Spinal cord (tissue), 10 donors: ENCODE measurements around the gene TBL1Y. TPM values are rescaled to one million over a fixed set of nuclear protein-coding genes. Genes with fewer than 3 reads are reported as not detected.
A peak's percentile ranks its signal among the peaks of the same experiment; 100 is the strongest.

ENCODE experiments used
- DNase-seq, 6 donors: peaks; one replicate each; pipeline versions ENCODE4 v3.0.0 to v3.0.0-alpha.2; 2013 to 2015; ENCODE audit warnings: low spot score in 6 of 6, low read depth in 4 of 6
- H3K27ac ChIP-seq: one replicate; pipeline ENCODE4 v1.5.1; 2013; ENCODE audit warnings: low read depth, low read length, control low read depth
- H3K27me3 ChIP-seq: one replicate; pipeline ENCODE4 v1.6.1; 2013; ENCODE audit warnings: low read length; ENCODE audit not compliant: control insufficient read depth, insufficient read depth
- H3K36me3 ChIP-seq: one replicate; pipeline ENCODE4 v1.6.1; 2013; ENCODE audit warnings: low read length; ENCODE audit not compliant: control insufficient read depth, insufficient read depth
- H3K4me1 ChIP-seq: one replicate; pipeline ENCODE4 v1.6.1; 2013; ENCODE audit warnings: low read length; ENCODE audit not compliant: control insufficient read depth, insufficient read depth
- H3K4me3 ChIP-seq: one replicate; pipeline ENCODE4 v1.5.1; 2013; ENCODE audit warnings: low read depth, low read length, control low read depth
- H3K9me3 ChIP-seq: one replicate; pipeline ENCODE4 v1.6.1; 2013; ENCODE audit warnings: low read length; ENCODE audit not compliant: control insufficient read depth, insufficient read depth
- whole genome bisulfite sequencing: methylation state at CpG from one replicate; pipeline ENCODE4 v1.1.5; 2013; ENCODE audit warnings: missing lambda C conversion rate; ENCODE audit not compliant: insufficient coverage; 5-methylcytosine and 5-hydroxymethylcytosine counted together
- polyA plus RNA-seq, 2 donors: library from polyadenylated mRNA; unstranded; fragments of 120-200 nt; gene quantifications; one replicate each; pipeline ENCODE4 v1.2.1, GENCODE V29; 2013; ENCODE audit not compliant: insufficient read length in 2 of 2
- total RNA-seq, 2 donors: library from RNA; depleted of rRNA in 1 of 2; stranded (reverse); fragments of 120-200 nt in 1 of 2; fragments of >200 nt in 1 of 2; gene quantifications; one replicate each; pipeline versions ENCODE4 v1.2.3 to v1.2.4, GENCODE V29; 2013 to 2014
- donor health status: healthy.

The TBL1Y gene
- total and polyA plus RNA-seq, 4 donors, result 0.38 to 1.2 TPM; not detected in 2

DNA sequence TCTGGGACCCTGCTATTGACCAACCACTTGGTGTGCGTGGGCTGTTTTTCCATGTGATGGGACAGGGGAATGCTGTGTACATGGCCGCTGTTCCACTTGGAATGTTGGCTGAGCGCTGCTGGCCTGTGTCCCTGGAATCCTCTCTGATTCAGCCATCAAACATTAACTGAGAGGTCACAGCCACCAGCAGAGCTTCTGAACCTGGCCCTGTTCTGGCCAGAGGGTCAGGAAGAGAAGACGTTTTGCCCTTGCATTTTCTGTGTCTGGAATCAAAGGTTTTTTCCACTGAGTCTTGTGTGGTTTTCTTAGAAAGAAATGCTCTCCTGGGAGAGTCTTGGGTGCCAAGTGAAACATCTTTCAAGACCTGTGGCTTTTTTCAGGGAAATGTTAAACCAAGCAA, 85.5 kb downstream of the TBL1Y start:
- Histone ChIP-seq H3K4me1 (no peaks in the 10 kb centered on the region), H3K27me3 (no peaks in the 10 kb centered on the region), H3K4me3 (no peak overlapping the region), H3K9me3 (no peaks in the 10 kb centered on the region), H3K27ac (no peak overlapping the region), H3K36me3 (no peaks in the 10 kb centered on the region)
- no CpG with 5 or more reads among the region's 4 CpGs for WGBS
- DNase-seq, result no peak

DNA sequence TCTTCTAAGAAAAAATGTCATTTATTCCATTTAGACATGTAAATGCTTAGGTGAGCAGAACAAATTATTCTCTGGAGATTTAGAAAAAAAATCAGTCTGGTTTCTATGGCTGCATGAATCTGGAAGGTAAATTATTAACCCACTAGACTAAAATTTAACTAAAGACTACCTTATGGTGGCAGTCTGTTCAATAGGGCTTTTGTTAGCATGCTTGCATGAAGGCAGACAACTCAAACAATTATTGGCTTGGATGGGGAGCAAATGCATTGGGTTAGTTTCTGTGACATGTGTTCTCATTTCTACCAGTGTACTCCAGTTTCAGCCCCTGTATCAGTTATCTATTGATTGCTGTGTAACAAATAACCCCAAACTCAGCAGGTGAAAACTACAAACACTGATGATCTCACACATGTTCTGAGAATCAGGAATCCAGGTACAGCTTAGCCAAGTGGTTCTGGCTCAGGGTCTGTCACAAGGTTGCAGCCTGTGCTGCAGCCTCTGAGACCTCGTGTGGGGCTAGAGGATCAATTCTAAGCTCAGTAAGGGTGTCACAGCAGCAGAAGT, 87.1 kb downstream of the TBL1Y start:
- no peak for DNase-seq
- Histone ChIP-seq H3K36me3 (no peaks in the 10 kb centered on the region), H3K27me3 (no peaks in the 10 kb centered on the region), H3K4me1 (no peaks in the 10 kb centered on the region), H3K4me3 (no peak overlapping the region), H3K9me3 (no peaks in the 10 kb centered on the region), H3K27ac (no peak overlapping the region)
- no CpG with 5 or more reads among the region's 1 CpG for WGBS

GRCh38 chrY:6999905-7000304, 89.4 kb downstream of the TBL1Y start:
- Histone ChIP-seq H3K9me3 (no peaks in the 10 kb centered on the region), H3K27ac (no peak overlapping the region), H3K27me3 (no peaks in the 10 kb centered on the region), H3K4me1 (no peaks in the 10 kb centered on the region), H3K4me3 (no peak overlapping the region), H3K36me3 (no peaks in the 10 kb centered on the region)
- WGBS, result no CpG with 5 or more reads among the region's 2 CpGs
- no peak for DNase-seq

GRCh38 chrY:7002581-7002980, 92.1 kb downstream of the TBL1Y start:
- Histone ChIP-seq H3K9me3 (no peaks in the 10 kb centered on the region), H3K27me3 (no peaks in the 10 kb centered on the region), H3K27ac (no peak overlapping the region), H3K4me3 (no peak overlapping the region), H3K4me1 (no peaks in the 10 kb centered on the region), H3K36me3 (no peaks in the 10 kb centered on the region)
- no peak for DNase-seq
- no CpG with 5 or more reads among the region's 3 CpGs for WGBS

DNA sequence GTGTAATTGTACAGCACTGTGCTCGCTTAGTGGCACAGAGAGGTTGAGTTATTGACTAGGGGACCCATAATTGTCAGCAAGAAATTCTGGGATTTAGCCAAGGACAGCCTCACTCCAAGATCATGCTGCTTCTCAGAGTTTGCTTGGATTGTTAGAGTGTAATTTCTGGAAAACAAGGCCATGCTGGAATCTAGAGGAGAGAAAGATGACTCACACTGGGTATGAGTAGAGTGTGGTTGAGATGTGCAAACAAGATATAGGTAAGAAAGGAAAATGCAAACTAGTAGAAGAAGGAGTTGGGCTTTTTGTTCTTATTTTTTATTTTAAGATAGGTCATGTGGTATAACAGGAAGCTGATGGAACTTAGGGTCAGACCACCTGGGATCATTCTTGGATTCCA, 97.4 kb downstream of the TBL1Y start:
- no peak overlapping the region for H3K27ac ChIP-seq
- no peak overlapping the region for H3K4me3 ChIP-seq
- H3K4me1 ChIP-seq, result no peaks in the 10 kb centered on the region
- DNase-seq, result no peak
- no peaks in the 10 kb centered on the region for H3K9me3 ChIP-seq
- no peaks in the 10 kb centered on the region for H3K36me3 ChIP-seq
- H3K27me3 ChIP-seq, result no peaks in the 10 kb centered on the region
- WGBS, result no CpG with 5 or more reads among the region's 1 CpG

GRCh38 chrY:7008578-7009355, 98.3 kb downstream of the TBL1Y start:
- no peak overlapping the region for H3K27ac ChIP-seq
- no peaks in the 10 kb centered on the region for H3K4me1 ChIP-seq
- no peak for DNase-seq
- no peaks in the 10 kb centered on the region for H3K9me3 ChIP-seq
- no CpG with 5 or more reads among the region's 6 CpGs for WGBS
- no peak overlapping the region for H3K4me3 ChIP-seq
- H3K27me3 ChIP-seq, result no peaks in the 10 kb centered on the region
- no peaks in the 10 kb centered on the region for H3K36me3 ChIP-seq

GRCh38 chrY:7013051-7013450, 102.6 kb downstream of the TBL1Y start:
- no CpG with 5 or more reads among the region's 2 CpGs for WGBS
- H3K27me3 ChIP-seq, result no peaks in the 10 kb centered on the region
- H3K4me3 ChIP-seq, result no peak overlapping the region
- H3K9me3 ChIP-seq, result no peaks in the 10 kb centered on the region
- H3K27ac ChIP-seq, result no peak overlapping the region
- H3K36me3 ChIP-seq, result no peaks in the 10 kb centered on the region
- DNase-seq, result no peak
- H3K4me1 ChIP-seq, result no peaks in the 10 kb centered on the region

DNA sequence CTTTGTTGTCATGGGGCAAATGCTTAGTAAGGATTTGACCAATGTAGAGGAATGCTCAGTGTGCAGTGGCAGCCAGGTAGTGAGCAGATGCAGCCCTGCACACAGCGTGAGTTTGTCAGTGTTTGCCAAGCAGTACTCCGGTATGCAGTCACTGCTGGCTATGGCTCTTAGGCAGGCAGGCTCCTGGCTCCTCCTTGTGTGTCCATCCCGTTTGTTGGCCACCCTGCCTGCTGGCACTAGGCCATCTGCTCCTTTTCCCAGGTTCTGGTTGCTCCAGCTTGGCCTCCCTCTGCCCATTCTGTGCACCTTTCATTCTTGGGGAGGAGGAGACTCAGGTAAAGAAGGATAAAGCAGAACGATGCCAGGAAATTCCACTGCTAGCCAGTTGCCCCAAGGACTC, 106.0 kb downstream of the TBL1Y start:
- WGBS, result no CpG with 5 or more reads among the region's 4 CpGs
- no peak overlapping the region for H3K4me3 ChIP-seq
- H3K27ac ChIP-seq, result no peak overlapping the region
- no peaks in the 10 kb centered on the region for H3K9me3 ChIP-seq
- peak in 1 of 6 donors; percentile 2 for DNase-seq
- no peaks in the 10 kb centered on the region for H3K27me3 ChIP-seq
- H3K4me1 ChIP-seq, result no peaks in the 10 kb centered on the region
- H3K36me3 ChIP-seq, result no peaks in the 10 kb centered on the region

- Histone ChIP-seq H3K9me3 (no peaks in the 10 kb centered on the region), H3K4me1 (no peaks in the 10 kb centered on the region), H3K27ac (no peak overlapping the region), H3K4me3 (no peak overlapping the region), H3K27me3 (no peaks in the 10 kb centered on the region), H3K36me3 (no peaks in the 10 kb centered on the region)
- no CpG with 5 or more reads among the region's 6 CpGs for WGBS
- DNase-seq, result no peak
Measured at GRCh38 chrY:7017244-7018080, 107.0 kb downstream of the TBL1Y start.
